ENCODE measurements around the gene SPEF2. TPM values are rescaled to one million over a fixed set of nuclear protein-coding genes. Genes with fewer than 3 reads are reported as not detected.

Gene SPEF2
- total RNA-seq, 1 donor from 2014 or later = 3.4 TPM

GRCh38 chr5:35847491-35847890, 229.8 kb downstream of the SPEF2 start:
- FAIRE-seq (no peak), DNase-seq (ENCODE audit: low read depth) (no peak)
- H4K20me1 ChIP-seq (ENCODE audit: insufficient read depth, low read length) = no peaks in the 10 kb centered on the region
- no peak overlapping the region for H3K4me2 ChIP-seq (ENCODE audit: low read length)
- peaks cover 21% of the 10 kb centered on the region for H3K9me3 Mint-ChIP-seq (ENCODE audit: unreplicated experiment)
- no peak overlapping the region for H3K27ac ChIP-seq (ENCODE audit: low read depth, low read length)
- no peak overlapping the region for H3K27ac Mint-ChIP-seq (ENCODE audit: unreplicated experiment)
- H3K27me3 ChIP-seq (ENCODE audit: insufficient read depth, low read length) = no peaks in the 10 kb centered on the region
- peaks cover 2% of the 10 kb centered on the region for H3K4me1 Mint-ChIP-seq (ENCODE audit: low read depth, unreplicated experiment)
- H3K9me3 ChIP-seq (ENCODE audit: insufficient read depth, low read depth, low read length) = peaks cover 6% of the 10 kb centered on the region
- H3K4me1 ChIP-seq (ENCODE audit: insufficient read depth, low read length) = no peaks in the 10 kb centered on the region
- H3K4me3 Mint-ChIP-seq (ENCODE audit: unreplicated experiment) = no peak overlapping the region
- H3K36me3 Mint-ChIP-seq (ENCODE audit: low read depth, unreplicated experiment) = no peaks in the 10 kb centered on the region
- no peak overlapping the region for H2AFZ ChIP-seq (ENCODE audit: low read depth, low read length)
- H3K36me3 ChIP-seq (ENCODE audit: insufficient read depth, low read length) = no peaks in the 10 kb centered on the region
- no peaks in the 10 kb centered on the region for H3K79me2 ChIP-seq (ENCODE audit: insufficient read depth, low read length)
- no peak overlapping the region for H3K4me3 ChIP-seq (ENCODE audit: insufficient read depth, low read depth, low read length)
- no peak overlapping the region for H3K9ac ChIP-seq (ENCODE audit: low read length)
- TF ChIP-seq EZH2 (IDR thresholded peaks at IDR 0.05; ENCODE audit: insufficient read depth, low read length) = no peak
- no peak for TF ChIP-seq CTCF (IDR thresholded peaks at IDR 0.05; ENCODE audit: insufficient read depth, low read depth, low read length)
- no peaks in the 10 kb centered on the region for H3K27me3 Mint-ChIP-seq (ENCODE audit: low read depth, unreplicated experiment)

GRCh38 chr5:35847961-35848360, 230.3 kb downstream of the SPEF2 start:
- Histone ChIP-seq H4K20me1 (ENCODE audit: insufficient read depth, low read length) (no peaks in the 10 kb centered on the region), H2AFZ (ENCODE audit: low read depth, low read length) (no peak overlapping the region), H3K36me3 (ENCODE audit: insufficient read depth, low read length) (no peaks in the 10 kb centered on the region), H3K79me2 (ENCODE audit: insufficient read depth, low read length) (no peaks in the 10 kb centered on the region), H3K27me3 (ENCODE audit: insufficient read depth, low read length) (no peaks in the 10 kb centered on the region), H3K9me3 (ENCODE audit: insufficient read depth, low read depth, low read length) (peaks cover 6% of the 10 kb centered on the region), H3K9ac (ENCODE audit: low read length) (no peak overlapping the region), H3K27ac (ENCODE audit: low read depth, low read length) (no peak overlapping the region), H3K4me2 (ENCODE audit: low read length) (no peak overlapping the region), H3K4me1 (ENCODE audit: insufficient read depth, low read length) (no peaks in the 10 kb centered on the region), H3K4me3 (ENCODE audit: insufficient read depth, low read depth, low read length) (no peak overlapping the region)
- H3K4me1 Mint-ChIP-seq (ENCODE audit: low read depth, unreplicated experiment) = peaks cover 2% of the 10 kb centered on the region
- H3K9me3 Mint-ChIP-seq (ENCODE audit: unreplicated experiment) = peaks cover 21% of the 10 kb centered on the region
- no peak overlapping the region for H3K4me3 Mint-ChIP-seq (ENCODE audit: unreplicated experiment)
- H3K36me3 Mint-ChIP-seq (ENCODE audit: low read depth, unreplicated experiment) = no peaks in the 10 kb centered on the region
- TF ChIP-seq CTCF (IDR thresholded peaks at IDR 0.05; ENCODE audit: insufficient read depth, low read depth, low read length) (no peak), EZH2 (IDR thresholded peaks at IDR 0.05; ENCODE audit: insufficient read depth, low read length) (no peak)
- H3K27me3 Mint-ChIP-seq (ENCODE audit: low read depth, unreplicated experiment) = no peaks in the 10 kb centered on the region
- no peak overlapping the region for H3K27ac Mint-ChIP-seq (ENCODE audit: unreplicated experiment)
- DNase-seq (ENCODE audit: low read depth) = no peak
- no peak for FAIRE-seq

- Histone ChIP-seq H3K9me3 (ENCODE audit: insufficient read depth, low read depth, low read length) (peaks cover 5% of the 10 kb centered on the region), H3K36me3 (ENCODE audit: insufficient read depth, low read length) (no peaks in the 10 kb centered on the region), H3K27ac (ENCODE audit: low read depth, low read length) (no peak overlapping the region), H2AFZ (ENCODE audit: low read depth, low read length) (no peak overlapping the region), H3K27me3 (ENCODE audit: insufficient read depth, low read length) (no peaks in the 10 kb centered on the region), H3K4me3 (ENCODE audit: insufficient read depth, low read depth, low read length) (no peak overlapping the region), H3K79me2 (ENCODE audit: insufficient read depth, low read length) (no peaks in the 10 kb centered on the region), H3K4me1 (ENCODE audit: insufficient read depth, low read length) (no peaks in the 10 kb centered on the region), H4K20me1 (ENCODE audit: insufficient read depth, low read length) (no peaks in the 10 kb centered on the region), H3K9ac (ENCODE audit: low read length) (no peak overlapping the region), H3K4me2 (ENCODE audit: low read length) (no peak overlapping the region)
- Mint-ChIP-seq H3K9me3 (ENCODE audit: unreplicated experiment) (peaks cover 16% of the 10 kb centered on the region), H3K27ac (ENCODE audit: unreplicated experiment) (no peak overlapping the region), H3K4me1 (ENCODE audit: low read depth, unreplicated experiment) (peaks cover 2% of the 10 kb centered on the region), H3K27me3 (ENCODE audit: low read depth, unreplicated experiment) (no peaks in the 10 kb centered on the region), H3K36me3 (ENCODE audit: low read depth, unreplicated experiment) (no peaks in the 10 kb centered on the region), H3K4me3 (ENCODE audit: unreplicated experiment) (no peak overlapping the region)
- FAIRE-seq (no peak), DNase-seq (ENCODE audit: low read depth) (no peak)
- no peak for TF ChIP-seq EZH2 (IDR thresholded peaks at IDR 0.05; ENCODE audit: insufficient read depth, low read length)
- TF ChIP-seq CTCF (IDR thresholded peaks at IDR 0.05; ENCODE audit: insufficient read depth, low read depth, low read length) = no peak
Observed at GRCh38 chr5:35849860-35850259, 232.2 kb downstream of the SPEF2 start.

Measured in astrocyte (in vitro differentiated cells and primary cell).